ENCODE results near the gene NCKAP5.
"Not testable (repeated sequence)": the region's sequence is repeated elsewhere in the genome, so short reads cannot be mapped to it uniquely, and the experiment has no call there.

The NCKAP5 gene

DNA sequence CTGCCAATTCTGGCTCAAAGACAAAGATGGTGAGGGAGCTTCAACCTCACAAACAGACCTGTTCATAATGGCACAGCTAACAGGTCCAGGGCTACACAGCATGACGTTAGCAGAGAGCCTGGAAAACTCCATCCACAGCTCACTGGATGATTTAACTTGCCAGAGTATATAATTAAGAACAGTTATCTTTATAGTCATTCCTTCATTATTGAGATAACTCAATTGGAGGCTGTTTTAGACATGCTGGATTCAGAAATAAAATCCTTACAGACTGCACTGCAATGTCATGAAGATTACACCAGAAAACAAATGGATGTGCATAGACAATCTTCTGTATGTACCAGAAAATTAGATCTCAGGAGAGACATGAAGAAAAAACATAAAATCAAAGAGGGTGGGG is 843.1 kb downstream of the NCKAP5 start:
- DNase-seq: no peak

DNA sequence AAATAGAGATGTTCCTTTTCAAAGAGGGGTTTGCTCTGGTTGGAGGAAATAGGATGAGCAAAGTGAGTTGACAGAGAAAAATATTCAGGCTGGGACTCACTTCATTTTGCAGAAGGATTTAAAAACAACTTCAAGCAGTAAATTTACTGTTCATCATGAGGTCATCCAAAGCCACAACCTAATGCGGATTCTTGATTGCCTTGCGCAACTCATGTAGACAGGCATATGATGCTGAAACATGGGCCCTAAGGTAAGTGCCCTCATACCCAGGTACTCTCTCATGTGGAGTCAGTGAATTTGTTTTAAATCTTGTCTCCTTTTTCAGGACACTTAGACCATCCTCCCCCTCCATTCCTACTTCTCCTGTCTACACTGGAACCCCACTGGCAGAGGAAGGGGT is 846.3 kb downstream of the NCKAP5 start:
- no peak for DNase-seq

DNA sequence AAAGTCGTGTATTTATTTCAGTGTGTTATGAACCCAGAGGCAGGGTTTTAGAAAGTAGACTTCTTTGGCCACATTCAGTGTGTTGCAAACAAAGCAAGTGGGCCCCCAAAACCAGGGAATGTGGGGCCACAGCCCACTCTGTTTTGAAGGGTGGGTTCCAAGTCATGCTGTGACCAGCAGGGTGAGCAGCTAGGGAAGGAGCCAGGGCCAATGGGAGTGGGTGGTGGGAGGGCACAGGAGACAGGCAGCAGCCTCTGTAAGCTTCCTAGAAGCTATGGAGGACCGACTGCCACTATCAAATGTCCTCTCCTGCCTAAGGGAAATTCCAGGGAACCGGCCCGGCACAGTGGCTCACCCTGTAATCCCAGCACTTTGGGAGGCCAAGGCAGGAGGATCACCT is 847.9 kb downstream of the NCKAP5 start:
- DNase-seq: no peak

DNA sequence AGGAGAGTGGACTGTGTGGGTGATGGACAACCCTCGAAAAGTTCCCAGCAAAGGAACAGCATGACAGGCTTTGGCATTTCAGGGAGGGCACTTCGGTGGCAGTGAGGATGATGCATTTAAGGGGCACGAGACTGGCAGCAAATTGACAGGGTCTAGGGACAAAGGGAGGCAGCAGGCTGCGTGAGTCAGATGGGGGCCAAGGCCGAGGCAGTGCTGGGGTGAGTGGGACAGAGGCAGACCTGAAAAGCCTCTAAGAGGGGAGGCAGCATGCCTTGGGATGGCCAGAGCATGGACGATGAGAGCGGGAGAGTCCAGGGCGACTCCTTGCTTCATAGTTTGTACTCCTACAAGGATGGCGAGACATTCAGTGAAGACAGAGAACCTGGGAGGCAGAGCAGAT is 848.8 kb downstream of the NCKAP5 start:
- DNase-seq: no peak

DNA sequence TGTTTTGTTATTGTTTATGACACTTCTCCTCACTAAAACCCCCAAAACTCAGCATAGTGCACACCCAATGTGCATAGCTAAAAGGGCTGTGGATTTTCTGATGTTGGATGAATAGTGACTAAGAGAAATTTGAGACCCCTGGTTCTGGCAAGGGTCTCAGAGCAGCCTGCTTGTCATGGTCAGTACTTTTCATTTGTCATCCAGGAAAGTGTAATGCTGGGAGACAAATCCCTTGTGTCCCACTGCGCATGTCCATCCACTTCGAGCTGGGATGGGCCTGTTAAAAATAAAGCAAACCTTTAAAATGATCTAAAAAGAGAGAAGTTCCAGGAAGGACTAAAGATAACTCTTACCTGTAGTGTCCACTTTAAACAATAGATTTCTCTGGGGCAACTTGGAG is 851.3 kb downstream of the NCKAP5 start:
- no peak for DNase-seq

DNA sequence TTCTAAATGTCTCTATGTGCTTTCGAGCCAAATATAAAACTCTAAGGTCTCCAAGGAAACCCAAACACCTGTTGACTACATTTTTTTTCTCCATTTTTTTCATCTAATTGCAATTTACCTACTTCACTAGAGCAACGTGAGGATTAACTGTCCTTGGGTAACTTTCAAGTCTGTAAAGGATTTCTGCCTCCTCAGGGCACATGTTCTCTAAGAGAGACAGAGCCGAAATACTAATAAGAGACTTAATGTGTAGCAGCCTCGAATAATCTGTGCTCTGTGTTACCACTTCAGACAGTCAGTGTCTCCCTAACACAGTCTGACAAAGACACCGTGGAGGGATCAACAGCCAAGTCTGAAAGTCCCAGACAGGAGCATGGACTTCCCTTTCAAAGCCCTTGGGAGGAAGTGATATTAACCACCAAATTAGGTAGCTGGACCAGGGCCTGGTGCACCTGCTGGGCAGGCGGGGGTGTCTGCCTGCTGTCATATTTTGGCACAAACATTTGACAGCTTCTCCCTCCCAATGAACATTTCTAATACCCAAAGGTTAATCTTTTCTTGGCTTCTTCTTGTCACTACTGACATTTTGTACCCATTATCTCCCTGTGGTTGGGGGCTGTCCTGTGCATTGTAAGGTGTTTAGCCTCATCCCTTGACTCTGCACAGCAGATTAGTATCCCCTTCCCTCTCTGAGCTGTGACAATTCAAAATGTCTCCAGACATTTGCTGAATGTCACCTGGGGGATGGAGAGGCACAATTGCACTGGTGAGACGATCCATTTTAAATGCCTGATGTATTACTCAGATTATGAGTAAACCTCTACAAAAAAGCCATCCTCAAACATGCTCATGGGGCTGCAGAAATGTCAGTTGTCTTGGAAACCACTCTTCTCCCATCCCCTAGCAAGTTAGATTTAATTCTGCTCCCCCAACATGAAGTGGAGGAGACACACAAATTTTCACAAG is 852.6 kb downstream of the NCKAP5 start:
- DNase-seq: no peak

DNA sequence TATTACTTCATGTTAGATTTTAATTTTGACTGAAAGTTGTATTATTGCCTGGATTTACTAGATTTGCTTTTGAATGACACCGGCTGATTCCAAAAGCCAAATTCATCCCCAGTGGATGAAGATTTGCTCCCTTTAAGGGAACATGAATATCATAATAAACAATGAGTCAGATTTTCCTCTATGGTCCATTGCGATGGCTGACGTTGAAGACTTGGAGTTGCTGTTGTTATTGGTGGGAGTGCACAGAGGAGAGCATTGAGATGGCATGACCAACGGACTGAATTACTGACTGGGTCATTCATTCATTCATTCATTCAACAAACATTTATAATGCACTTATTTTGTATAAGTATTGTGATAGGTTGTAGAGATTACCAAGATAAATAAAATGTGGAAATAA is 864.9 kb downstream of the NCKAP5 start:
- DNase-seq: no peak

DNA sequence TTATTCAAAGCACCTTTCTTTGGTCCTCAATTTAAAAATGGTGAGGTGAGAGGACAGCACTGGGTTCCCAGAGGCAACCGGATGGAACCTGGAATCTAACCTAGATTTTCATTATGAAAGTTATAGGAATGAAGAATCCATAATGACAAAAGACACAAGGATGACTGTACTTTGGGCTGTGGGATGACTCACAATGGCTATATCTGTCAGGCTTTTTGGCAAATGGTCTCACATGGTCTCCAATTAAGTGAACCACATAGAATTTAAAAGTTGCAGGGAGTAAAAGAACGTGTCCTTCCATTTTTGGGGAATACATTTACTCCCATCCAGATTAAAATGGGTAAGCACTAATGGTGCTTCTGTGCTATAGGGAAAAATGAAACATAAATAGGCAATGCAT is 866.5 kb downstream of the NCKAP5 start:
- no peak for DNase-seq

DNA sequence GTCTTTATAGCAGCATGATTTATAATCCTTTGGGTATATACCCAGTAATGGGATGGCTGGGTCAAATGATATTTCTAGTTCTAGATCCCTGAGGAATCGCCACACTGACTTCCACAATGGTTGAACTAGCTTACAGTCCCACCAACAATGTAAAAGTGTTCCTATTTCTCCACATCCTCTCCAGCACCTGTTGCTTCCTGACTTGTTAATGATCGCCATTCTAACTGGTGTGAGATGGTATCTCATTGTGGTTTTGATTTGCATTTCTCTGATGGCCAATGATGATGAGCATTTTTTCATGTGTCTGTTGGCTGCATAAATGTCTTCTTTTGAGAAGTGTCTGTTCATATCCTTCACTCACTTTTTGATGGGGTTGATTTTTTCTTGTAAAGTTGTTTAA is 868.5 kb downstream of the NCKAP5 start:
- DNase-seq: not testable (repeated sequence)

DNA sequence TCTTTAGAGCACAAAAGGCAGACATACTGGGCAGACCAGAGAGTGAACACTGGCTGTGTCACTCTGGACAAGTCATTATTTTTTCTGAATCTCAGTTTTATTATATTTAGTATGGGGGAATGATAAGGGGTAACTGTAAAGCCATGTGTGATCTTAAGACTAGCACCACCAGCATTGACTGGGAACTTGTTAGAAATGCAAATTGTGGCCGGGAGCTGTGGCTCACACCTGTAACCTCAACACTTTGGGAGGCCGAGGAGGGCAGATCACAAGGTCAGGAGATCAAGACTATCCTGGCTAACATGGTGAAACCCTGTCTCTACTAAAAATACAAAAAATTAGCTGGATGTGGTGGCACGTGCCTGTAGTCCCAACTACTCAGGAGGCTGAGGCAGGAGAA is 869.9 kb downstream of the NCKAP5 start:
- DNase-seq: not testable (repeated sequence)

DNA sequence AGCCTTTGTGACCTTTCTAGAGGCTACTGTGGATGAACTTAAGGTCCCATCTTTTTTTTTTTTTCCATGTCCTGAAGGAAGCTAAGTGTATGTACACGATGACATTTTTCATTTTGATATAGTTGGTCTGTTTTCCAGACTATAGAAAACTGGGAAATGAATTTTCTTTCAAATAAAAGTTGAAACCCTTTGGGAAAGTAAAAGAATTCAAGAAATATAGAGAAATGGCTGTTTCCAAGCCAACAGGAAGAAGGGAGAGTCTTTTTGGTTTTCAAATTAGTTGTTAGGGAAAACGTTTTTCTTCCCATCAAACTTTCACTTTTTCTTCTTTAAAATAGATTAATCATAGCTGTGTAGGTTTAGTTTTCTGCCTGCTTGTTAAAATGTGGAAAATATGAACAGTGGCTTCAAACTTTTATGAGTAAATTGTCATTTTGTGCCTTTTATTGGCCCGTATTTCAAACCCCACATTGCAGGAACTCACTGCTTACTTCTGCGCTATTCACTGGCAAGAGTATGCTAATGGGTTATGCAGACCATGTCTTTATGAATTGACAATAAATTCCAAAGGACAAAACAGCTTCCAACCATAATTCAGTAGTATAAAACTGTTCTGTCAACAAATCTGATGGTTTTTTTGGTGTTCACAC is 870.6 kb downstream of the NCKAP5 start:
- no peak for DNase-seq

DNA sequence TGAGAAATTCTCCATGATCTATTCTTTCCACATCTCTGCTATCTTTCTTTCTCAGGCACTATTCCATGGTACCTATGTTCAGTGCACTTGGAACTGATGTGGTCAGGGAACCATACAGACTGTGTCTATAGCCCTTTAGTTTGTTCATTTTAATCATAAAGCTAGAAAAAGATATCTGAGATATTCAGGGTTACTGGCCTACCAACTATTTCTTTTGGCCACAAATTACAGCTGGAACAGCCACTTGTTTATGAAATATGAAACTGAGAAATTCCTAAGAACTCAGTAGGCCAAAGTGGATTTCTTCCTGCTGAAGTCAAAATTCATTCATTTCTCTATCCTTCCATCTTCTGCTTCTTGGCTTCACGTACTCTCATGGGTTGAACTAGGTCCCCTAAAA is 875.4 kb downstream of the NCKAP5 start:
- no peak for DNase-seq

DNA sequence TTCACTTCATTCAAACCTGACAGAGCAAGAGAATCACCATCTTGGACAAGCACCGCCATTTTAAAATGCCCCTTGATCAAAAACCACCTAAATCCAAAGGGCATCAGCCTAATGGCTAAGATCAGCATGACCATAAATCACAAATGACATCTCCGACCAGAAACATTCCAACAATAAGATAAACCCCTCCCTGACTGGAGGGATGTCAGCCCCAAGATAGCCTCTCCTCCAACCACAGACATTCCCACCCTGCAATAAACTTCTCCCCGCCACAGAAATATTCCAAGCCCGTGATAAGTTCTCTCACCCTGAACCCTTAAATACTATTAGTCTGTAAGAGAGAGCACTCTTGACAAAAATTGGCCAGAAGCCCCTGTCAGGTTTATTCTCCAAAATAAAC is 876.7 kb downstream of the NCKAP5 start:
- DNase-seq: no peak

DNA sequence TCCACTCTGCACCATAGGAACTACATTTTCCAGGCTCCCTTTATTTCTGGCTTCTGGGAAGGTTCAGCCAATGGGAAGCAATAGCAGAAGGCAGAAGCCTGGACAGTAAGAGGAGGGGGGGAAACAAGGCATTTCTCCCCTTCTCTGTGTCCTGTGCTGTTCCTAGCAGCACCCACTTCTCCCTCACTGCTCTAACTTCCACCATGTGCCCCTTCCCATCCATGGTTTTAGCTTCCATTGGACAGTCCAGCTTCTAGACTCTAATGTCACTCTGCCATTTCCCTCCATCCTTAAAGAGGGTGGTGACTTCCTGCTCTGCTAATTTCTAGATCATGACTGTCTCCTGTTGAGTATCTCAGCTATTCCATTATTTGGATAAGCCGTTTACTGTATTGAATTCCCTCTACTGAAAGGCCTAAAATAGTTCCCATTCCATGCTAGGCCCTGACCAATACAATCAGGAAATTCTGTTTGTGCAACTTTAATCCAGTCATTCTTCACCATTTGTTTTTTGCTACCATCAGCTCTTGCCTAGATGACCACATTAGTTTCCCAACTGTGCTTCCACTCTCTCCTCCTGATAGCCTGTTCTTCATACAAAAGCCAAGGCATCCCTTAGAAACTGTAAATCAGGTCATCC is 877.5 kb downstream of the NCKAP5 start:
- no peak for DNase-seq

DNA sequence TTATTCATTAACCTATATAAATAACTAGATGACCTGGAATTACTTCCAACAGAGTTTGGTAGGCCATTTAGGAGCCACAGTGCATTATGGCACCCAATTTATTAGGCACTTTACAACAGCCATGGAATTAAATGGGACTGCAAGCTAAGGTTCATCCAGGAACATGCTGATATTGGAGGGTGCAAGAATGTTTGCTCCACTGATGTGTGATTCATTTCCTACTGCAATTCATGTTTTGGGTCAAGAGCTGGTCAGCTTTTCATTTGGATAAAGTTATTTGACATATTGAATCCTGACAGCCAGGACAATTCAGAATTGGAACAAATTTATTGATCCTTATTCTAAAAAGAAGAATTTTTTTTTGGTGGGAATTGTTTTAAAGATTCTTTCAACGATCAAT is 886.5 kb downstream of the NCKAP5 start:
- DNase-seq: no peak

DNA sequence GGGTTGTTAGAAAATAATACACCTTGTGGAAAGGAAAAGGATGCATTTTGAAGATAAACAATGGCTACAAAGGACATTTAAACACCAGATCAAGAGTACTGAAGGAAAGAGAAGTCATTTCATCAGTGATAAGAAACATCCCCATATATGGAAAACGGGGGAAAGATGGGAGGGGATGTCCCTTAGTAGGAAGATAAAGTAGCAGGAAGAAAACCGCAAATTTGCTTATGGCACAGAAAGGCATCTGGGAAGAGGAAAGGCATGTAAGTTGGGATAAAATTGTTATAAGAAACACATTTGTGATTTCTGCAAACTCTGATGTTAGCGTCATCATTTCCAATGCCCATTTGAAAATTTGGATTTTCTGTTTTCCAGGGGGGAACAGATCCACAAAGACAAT is 887.7 kb downstream of the NCKAP5 start:
- no peak for DNase-seq

DNA sequence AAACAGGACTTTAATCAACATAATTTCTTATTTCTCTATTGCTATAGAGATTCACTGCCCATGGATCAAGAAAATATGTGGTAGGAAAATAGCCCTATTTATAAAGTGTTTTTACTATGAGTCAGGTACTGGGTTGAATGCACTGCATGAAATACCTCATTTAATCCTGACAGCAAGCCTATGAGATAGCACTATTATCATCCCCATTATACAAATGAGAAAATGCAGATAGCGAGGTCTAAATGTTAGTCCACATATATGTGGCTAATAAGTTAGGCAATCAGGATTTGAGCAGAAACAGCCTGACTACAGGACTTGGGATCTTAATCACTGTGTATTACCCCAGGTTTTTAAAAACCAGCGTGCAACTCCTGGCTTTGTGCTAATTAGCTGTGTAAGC is 889.8 kb downstream of the NCKAP5 start:
- DNase-seq: no peak

DNA sequence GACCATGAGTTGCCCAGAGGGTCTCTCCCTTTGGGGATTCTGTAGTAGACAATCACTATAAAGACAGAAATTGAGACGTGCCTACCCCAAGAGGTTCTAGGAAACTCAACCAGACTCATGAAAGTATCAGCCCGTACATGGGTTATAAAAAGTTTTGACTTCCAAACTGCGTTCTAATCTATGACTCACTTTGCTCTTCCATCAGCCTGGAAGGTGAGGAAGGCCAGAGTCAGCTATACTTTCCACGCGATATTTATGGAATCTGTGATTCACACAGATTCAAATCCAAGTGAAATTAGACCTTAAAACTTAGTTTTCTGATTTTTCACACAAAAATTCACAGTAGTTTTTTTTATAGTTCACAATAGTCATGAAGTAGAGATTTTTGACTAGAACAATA is 890.6 kb downstream of the NCKAP5 start:
- no peak for DNase-seq

DNA sequence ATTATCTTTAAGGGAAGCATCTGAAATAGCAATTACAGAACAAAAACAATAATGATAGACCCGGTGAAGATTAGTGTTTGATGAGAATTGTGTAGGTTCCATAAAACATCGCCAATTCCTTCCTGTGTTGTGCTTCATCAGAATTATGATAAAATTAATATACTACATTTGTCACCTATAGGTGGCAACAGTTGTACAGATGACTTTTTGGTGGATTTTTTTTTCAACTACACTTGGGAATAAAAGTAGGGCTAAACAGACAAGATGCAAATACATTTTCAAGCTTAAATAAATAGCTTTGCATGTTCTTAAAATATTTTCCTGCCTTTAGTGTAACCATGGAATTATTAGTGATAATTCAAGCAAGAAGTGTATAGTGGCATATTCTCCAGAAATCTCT is 891.3 kb downstream of the NCKAP5 start:
- no peak for DNase-seq

DNA sequence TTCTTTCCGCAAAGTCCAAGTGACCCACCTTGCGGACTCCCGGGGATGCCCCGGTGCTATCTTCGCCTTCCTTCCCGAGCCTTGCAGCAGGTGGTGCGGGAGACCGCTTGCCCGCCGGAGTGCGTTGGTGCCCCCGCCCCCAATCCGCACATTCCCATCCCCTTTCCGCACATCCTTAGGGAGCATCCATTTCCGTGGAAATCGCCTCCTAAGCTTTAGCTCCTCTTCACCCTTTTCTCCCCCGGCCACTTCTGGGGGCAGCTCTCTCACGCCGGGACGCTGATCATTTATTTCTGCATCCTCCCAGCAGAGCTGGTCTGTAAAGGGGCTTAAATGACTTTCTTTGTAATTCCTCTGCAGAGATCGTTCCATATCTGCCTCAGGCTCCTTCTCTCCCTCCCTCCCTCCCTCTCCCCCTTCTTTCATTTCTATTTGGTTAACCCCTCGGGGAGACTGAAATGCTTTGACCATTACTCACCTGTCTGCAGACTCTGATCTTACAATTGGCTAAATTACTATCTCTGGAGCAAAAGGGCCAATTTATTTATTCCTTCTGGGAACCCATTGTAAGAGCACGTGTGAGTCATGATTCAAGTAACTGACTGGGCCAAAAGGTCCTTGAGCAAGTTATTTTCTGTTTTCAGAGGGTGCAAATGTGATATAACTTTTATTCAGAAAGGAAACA is 897.0 kb downstream of the NCKAP5 start:
- no peak for DNase-seq

DNA sequence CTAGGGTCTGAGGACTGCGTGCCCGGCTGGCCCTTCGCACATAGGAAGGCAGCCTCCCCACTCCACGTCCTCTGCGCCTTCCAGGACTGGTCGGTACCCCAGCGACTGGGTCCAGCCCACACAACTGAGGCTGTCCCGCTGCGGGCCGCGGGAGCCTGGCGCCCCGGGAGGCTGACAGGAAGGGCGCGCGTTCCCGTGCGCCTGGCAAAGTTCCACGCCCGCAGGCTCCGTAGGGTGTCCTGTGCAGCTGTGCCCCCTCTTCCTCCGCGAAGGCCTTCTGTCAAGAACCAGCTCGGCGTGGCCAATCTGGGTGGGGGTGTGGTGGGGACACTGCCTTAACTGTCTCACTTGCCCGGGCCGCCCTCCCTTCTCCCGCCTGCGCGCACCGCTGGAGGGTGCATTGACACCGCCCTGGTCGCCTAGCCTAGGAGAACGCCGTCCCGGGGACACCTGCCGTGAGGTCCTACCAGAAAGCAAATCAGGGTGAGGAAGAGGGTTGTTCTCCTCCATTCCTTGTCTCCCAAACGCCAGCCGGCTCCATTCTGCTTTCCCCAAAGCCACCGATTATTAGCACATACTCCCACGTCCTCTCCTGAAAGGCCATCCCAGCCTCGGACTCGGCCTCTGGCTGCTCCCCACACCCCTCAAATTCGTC is 897.6 kb downstream of the NCKAP5 start:
- DNase-seq: no peak

DNA sequence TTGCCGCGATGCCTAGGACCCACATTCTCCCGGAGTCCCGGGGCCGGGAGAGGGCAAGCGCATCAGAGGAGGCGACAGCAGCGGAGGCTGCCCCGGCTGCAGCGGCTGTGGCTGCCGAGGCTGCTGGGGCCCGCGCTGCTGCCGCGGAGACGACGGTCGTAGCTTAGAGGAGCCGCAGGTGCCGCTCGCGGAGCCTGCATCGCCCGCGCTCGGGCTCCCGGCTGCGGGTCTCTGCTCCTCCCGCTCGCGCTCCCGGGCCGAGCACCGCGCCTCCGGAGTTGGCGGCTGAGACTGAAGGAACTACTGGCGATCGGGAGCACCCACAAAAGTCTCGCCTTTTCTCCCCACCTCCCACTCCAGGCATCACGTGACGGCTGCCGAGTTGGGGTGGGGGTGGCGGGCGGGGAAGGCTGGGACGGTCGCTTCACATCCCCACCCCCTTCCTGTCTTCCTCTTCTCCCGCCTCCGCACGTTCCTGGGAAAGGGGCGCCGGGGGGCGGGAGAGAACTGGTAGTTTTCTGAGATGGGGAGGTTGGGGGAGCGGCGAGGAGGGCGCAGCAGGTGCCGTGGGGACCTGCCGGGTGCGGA is 898.3 kb downstream of the NCKAP5 start, which contains the start of gene LYPD1:
TSS of gene LYPD1 (minus strand) at position 298 of the 588 bp plus-strand sequence. CDS start at position 25, 273 bp downstream.
- no peak for DNase-seq
